HEK293 (cell line): ENCODE results near the gene STK24.

Experiments used
- CTCF ChIA-PET: fragments of 350-600 bp; formaldehyde crosslinking; extraction: SDS; loops from one replicate; lab custom pipeline; 2021; ENCODE audit warnings: antibody characterized with exemption; lab: Yijun Ruan, JAX
- POLR2A ChIA-PET: fragments of 300-600 bp; formaldehyde crosslinking; extraction: SDS; loops from one replicate; lab custom pipeline; 2020; ENCODE audit warnings: antibody characterized with exemption, inconsistent platforms; lab: Yijun Ruan, JAX
- H3K27ac ChIP-seq: fragments of 200-500 bp; sonication (Bioruptor generic); 2 replicates; pipeline ENCODE4 v1.5.1; 2014; ENCODE audit warnings: low read depth, low read length, control low read depth, inconsistent platforms; ENCODE audit errors: extremely low read depth
- H3K36me3 ChIP-seq, 2 experiments: fragments of 200-500 bp in 1 of 2; sonication (Bioruptor generic) in 1 of 2; 1 replicate in 1 of 2; 2 replicates in 1 of 2; pipeline ENCODE4 v1.5.1; 2014 to 2017; ENCODE audit warnings: inconsistent platforms in 2 of 2, low read length in 2 of 2; ENCODE audit not compliant: control insufficient read depth in 2 of 2, insufficient read depth in 1 of 2
- H3K4me1 ChIP-seq: fragments of 200-500 bp; sonication (Bioruptor generic); 2 replicates; pipeline ENCODE4 v1.5.1; 2014; ENCODE audit warnings: mild to moderate bottlenecking, low read length, inconsistent platforms; ENCODE audit not compliant: control insufficient read depth, insufficient read depth
- H3K4me3 ChIP-seq: 2 replicates; pipeline ENCODE4 v1.5.1; 2011; ENCODE audit warnings: low read depth, mild to moderate bottlenecking, control low read depth, low read length, moderate library complexity
- H3K9me3 ChIP-seq: fragments of 200-500 bp; sonication (Bioruptor generic); 2 replicates; pipeline ENCODE4 v1.5.1; 2014; ENCODE audit warnings: low read depth, low read length, inconsistent platforms; ENCODE audit not compliant: control insufficient read depth, insufficient read depth
- EGR2 ChIP-seq: fragments of 450-650 bp; formaldehyde crosslinking; IDR thresholded peaks from 2 replicates; pipeline ENCODE4 v1.5.1; 2016; ENCODE audit warnings: low read depth, missing biosample characterization, missing genetic modification characterization
- ELK4 ChIP-seq: IDR thresholded peaks from 2 replicates; pipeline ENCODE4 v1.6.1; 2011; ENCODE audit warnings: mild to moderate bottlenecking, low read depth, low read length, borderline replicate concordance
- KLF7 ChIP-seq: fragments of 450-650 bp; formaldehyde crosslinking; IDR thresholded peaks from 2 replicates; pipeline ENCODE4 v1.5.1; 2016; ENCODE audit warnings: missing biosample characterization, missing genetic modification characterization, borderline replicate concordance
- MZF1 ChIP-seq: fragments of 450-650 bp; formaldehyde crosslinking; IDR thresholded peaks from 2 replicates; pipeline ENCODE4 v1.5.1; 2017; ENCODE audit warnings: missing biosample characterization, missing genetic modification characterization, borderline replicate concordance
- YY1 ChIP-seq: fragments of 450-650 bp; formaldehyde crosslinking; IDR thresholded peaks from 2 replicates; pipeline ENCODE4 v1.5.1; 2018; ENCODE audit warnings: missing biosample characterization, missing genetic modification characterization
- ZBTB11 ChIP-seq: fragments of 450-650 bp; formaldehyde crosslinking; conservative IDR thresholded peaks from 2 replicates; pipeline ENCODE4 v1.5.1; 2016; ENCODE audit warnings: low read depth, missing biosample characterization, missing genetic modification characterization
- ZEB2 ChIP-seq: fragments of 450-650 bp; formaldehyde crosslinking; IDR thresholded peaks from 2 replicates; pipeline ENCODE4 v1.5.1; 2016; ENCODE audit warnings: missing biosample characterization, missing genetic modification characterization
- ZFP3 ChIP-seq: fragments of 450-650 bp; formaldehyde crosslinking; IDR thresholded peaks from 2 replicates; pipeline ENCODE4 v1.5.1; 2016; ENCODE audit warnings: low read depth, missing biosample characterization, missing genetic modification characterization
- ZFP41 ChIP-seq: fragments of 450-650 bp; formaldehyde crosslinking; IDR thresholded peaks from 2 replicates; pipeline ENCODE4 v1.5.1; 2016; ENCODE audit warnings: missing biosample characterization, missing genetic modification characterization, borderline replicate concordance
- ZNF423 ChIP-seq: fragments of 450-650 bp; formaldehyde crosslinking; IDR thresholded peaks from 2 replicates; pipeline ENCODE4 v1.5.1; 2016; ENCODE audit warnings: missing biosample characterization, missing genetic modification characterization
- ZNF433 ChIP-seq: fragments of 450-650 bp; formaldehyde crosslinking; IDR thresholded peaks from 2 replicates; pipeline ENCODE4 v1.5.1; 2016; ENCODE audit warnings: missing biosample characterization, missing genetic modification characterization, low read depth
- ZNF514 ChIP-seq: fragments of 450-650 bp; formaldehyde crosslinking; IDR thresholded peaks from 2 replicates; pipeline ENCODE4 v1.5.1; 2016; ENCODE audit warnings: missing biosample characterization, missing genetic modification characterization
- ZNF518A ChIP-seq: fragments of 450-650 bp; formaldehyde crosslinking; conservative IDR thresholded peaks from 2 replicates; pipeline ENCODE4 v1.5.1; 2016; ENCODE audit warnings: low read depth, missing biosample characterization, missing genetic modification characterization
- ZNF530 ChIP-seq: fragments of 450-650 bp; formaldehyde crosslinking; IDR thresholded peaks from 2 replicates; pipeline ENCODE4 v1.5.1; 2016; ENCODE audit warnings: low read depth, missing biosample characterization, missing genetic modification characterization
- TF ChIP-seq, protein P1 (sequence below): fragments of 450-650 bp; formaldehyde crosslinking; IDR thresholded peaks from 2 replicates; pipeline ENCODE4 v1.5.1; 2016; ENCODE audit warnings: missing biosample characterization, missing genetic modification characterization

Gene STK24

GRCh38 chr13:98435376-98435775, 141.5 kb downstream of the STK24 start:
- ChIA-PET POLR2A (no interaction called here), CTCF (interaction anchor here (0.6 kb wide), 1 partner anchor 57 kb away, joined by 3 read pairs; no protein-coding TSS in a partner anchor)
- no peaks in the 10 kb centered on the region for H3K36me3 ChIP-seq
- no peaks in the 10 kb centered on the region for H3K4me1 ChIP-seq
- no peak overlapping the region for H3K4me3 ChIP-seq
- no peaks in the 10 kb centered on the region for H3K9me3 ChIP-seq
- H3K27ac ChIP-seq, result no peak overlapping the region
- no peak for TF ChIP-seq ZNF514 (tag by site-specific recombination)
- TF ChIP-seq ZFP41 (tag by site-specific recombination), result no peak
- TF ChIP-seq, all 188 proteins: peak for 0

GRCh38 chr13:98434060-98434459, 142.8 kb downstream of the STK24 start:
- H3K9me3 ChIP-seq, result no peaks in the 10 kb centered on the region
- no peaks in the 10 kb centered on the region for H3K4me1 ChIP-seq
- ChIA-PET POLR2A (no interaction called here), CTCF (interaction anchor here (0.6 to 1.0 kb wide), 2 partner anchors 11 to 774 kb away, joined by 5 read pairs; no protein-coding TSS in a partner anchor)
- no peaks in the 10 kb centered on the region for H3K36me3 ChIP-seq
- no peak overlapping the region for H3K4me3 ChIP-seq
- no peak overlapping the region for H3K27ac ChIP-seq
- no peak for TF ChIP-seq MZF1 (tag by site-specific recombination)
- TF ChIP-seq KLF7 (tag by site-specific recombination), result no peak
- no peak for TF ChIP-seq ZNF423 (tag by site-specific recombination)
- TF ChIP-seq ZNF518A, result no peak
- no peak for TF ChIP-seq EGR2 (tag by site-specific recombination)
- no peak for TF ChIP-seq ZBTB11 (tag by site-specific recombination)
- no peak for TF ChIP-seq ZFP3
- TF ChIP-seq YY1 (tag by site-specific recombination), result no peak
- no peak for TF ChIP-seq ZNF530
- no peak for TF ChIP-seq ZNF433 (tag by site-specific recombination)
- TF ChIP-seq, protein P1, sequence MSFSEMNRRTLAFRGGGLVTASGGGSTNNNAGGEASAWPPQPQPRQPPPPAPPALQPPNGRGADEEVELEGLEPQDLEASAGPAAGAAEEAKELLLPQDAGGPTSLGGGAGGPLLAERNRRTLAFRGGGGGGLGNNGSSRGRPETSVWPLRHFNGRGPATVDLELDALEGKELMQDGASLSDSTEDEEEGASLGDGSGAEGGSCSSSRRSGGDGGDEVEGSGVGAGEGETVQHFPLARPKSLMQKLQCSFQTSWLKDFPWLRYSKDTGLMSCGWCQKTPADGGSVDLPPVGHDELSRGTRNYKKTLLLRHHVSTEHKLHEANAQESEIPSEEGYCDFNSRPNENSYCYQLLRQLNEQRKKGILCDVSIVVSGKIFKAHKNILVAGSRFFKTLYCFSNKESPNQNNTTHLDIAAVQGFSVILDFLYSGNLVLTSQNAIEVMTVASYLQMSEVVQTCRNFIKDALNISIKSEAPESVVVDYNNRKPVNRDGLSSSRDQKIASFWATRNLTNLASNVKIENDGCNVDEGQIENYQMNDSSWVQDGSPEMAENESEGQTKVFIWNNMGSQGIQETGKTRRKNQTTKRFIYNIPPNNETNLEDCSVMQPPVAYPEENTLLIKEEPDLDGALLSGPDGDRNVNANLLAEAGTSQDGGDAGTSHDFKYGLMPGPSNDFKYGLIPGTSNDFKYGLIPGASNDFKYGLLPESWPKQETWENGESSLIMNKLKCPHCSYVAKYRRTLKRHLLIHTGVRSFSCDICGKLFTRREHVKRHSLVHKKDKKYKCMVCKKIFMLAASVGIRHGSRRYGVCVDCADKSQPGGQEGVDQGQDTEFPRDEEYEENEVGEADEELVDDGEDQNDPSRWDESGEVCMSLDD (tag by site-specific recombination), result no peak
- TF ChIP-seq ZEB2 (tag by site-specific recombination), result no peak
- TF ChIP-seq ELK4, result no peak
